Activated CD8-positive, alpha-beta memory T cell treated with anti-CD3 and anti-CD28 coated beads for 24 hours (primary cell): ENCODE measurements around the gene PET100.

ENCODE experiments used
- DNase-seq: peaks from one replicate; pipeline ENCODE4 v3.0.0-alpha.2; 2020

PET100 gene

DNA sequence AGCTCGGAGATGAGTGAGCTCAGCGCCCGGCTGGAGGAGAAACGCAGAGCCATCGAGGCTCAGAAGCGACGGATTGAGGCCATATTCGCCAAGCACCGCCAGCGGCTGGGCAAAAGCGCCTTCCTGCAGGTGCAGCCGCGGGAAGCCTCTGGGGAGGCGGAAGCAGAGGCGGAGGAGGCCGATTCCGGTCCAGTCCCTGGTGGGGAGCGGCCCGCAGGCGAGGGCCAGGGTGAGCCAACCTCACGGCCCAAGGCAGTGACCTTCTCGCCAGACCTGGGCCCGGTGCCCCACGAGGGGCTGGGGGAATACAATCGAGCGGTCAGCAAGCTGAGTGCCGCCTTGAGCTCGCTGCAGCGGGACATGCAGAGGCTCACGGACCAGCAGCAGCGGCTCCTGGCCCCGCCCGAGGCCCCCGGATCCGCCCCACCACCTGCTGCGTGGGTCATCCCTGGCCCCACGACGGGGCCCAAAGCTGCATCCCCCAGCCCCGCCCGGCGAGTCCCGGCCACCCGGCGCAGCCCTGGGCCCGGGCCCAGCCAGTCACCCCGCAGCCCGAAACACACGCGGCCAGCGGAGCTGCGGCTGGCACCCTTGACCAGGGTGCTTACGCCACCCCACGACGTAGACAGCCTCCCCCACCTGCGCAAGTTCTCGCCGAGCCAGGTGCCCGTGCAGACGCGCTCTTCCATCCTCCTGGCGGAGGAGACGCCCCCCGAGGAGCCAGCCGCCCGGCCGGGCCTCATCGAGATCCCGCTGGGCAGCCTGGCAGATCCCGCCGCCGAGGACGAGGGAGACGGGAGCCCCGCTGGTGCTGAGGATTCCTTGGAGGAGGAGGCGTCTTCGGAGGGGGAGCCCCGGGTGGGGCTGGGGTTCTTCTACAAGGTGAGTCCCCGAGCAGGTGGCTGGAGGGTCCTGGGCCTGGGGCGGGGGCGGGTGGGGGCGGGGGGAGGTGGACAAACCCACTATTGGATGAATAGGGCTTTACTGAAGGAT is 17.0 kb upstream of the PET100 start:
- DNase-seq, result no peak

DNA sequence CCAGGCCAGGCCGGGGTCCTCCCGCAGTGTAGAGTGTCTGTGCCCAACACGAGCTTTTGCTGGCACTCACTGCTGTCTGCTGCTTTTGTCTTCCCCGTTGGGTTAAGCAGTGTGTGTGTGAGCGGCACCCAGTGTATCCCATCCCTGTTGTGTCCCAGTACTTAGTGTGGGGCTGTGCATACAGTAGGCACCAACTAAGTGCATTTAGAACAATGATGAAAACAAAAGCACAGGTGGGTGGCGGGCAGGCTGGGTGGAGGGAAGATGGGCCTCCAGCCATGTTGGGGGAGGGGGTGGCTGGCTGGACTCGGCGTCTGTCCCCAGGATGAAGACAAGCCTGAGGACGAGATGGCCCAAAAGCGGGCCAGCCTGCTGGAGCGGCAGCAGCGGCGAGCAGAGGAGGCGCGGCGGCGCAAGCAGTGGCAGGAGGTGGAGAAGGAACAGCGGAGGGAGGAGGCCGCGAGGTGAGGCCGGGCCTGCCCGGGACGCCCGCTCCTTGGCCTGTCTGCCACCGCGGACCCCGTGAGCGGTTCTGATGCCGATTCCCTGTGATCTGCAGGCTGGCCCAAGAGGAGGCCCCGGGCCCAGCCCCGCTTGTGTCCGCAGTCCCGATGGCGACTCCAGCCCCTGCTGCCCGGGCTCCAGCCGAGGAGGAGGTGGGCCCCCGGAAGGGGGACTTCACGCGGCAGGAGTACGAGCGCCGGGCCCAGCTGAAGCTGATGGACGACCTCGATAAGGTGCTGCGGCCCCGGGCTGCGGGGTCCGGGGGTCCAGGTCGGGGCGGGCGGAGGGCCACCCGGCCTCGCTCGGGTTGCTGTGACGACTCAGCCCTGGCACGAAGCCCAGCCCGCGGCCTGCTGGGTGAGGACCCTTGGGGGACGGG is 14.5 kb upstream of the PET100 start:
- no peak for DNase-seq

- DNase-seq, result no peak
These were observed 12.4 kb upstream of the PET100 start for GRCh38 chr19:7617172-7617571.

DNA sequence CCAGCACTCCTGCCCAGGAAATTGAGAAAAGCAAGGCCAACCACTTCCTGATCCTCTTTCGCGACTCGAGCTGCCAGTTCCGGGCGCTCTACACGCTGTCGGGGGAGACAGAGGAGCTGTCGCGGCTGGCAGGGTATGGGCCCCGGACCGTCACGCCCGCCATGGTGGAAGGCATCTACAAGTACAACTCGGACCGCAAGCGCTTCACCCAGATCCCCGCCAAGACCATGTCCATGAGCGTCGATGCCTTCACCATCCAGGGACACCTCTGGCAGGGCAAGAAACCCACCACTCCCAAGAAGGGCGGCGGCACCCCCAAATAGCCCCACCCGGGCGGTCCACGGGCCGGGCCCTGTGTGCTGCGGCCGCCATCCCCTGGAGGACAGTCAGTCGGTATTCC is 11.9 kb upstream of the PET100 start:
- DNase-seq, result no peak

GRCh38 chr19:7618348-7618747 is 11.2 kb upstream of the PET100 start:
- DNase-seq, result no peak

- no peak for DNase-seq
These were observed 10.7 kb upstream of the PET100 start for GRCh38 chr19:7618771-7619510.

DNA sequence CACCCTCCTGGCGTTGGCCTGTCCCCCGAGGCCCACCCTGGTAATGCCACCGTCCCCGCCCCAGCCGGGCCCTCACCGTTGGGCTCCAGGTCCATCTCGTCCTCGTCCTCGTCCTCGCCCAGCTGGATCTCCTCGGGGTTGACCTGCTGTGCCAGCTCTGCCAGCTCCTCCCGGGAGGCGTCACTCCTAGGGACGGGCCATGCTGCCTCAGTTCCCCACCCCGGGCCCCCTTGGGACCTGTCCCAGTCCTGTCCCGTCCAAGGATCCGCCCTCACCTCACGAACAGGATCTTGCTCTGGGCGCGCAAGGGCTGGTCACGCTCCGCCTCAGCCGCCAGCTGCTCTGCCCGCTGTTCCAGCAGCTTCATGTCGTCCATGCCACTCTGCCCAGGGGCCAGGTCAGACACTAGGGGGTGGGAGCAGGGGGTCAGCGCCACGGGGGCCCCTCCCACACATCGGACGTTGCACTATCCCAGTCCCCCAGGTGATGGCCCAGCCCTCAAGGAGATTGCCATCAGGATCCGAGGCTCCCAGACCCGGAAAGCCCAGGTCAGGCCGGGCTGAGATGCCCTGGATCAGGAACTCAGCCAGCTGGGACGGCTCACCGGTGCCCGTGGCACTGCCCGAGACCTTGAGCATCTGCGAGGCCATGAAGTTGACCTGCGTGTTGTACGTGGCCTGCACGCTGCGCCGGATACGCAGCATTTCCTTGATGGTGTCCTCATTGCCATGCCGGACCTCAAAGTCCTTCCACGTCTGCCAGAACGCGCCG is 9.7 kb upstream of the PET100 start:
- DNase-seq, result no peak

DNA sequence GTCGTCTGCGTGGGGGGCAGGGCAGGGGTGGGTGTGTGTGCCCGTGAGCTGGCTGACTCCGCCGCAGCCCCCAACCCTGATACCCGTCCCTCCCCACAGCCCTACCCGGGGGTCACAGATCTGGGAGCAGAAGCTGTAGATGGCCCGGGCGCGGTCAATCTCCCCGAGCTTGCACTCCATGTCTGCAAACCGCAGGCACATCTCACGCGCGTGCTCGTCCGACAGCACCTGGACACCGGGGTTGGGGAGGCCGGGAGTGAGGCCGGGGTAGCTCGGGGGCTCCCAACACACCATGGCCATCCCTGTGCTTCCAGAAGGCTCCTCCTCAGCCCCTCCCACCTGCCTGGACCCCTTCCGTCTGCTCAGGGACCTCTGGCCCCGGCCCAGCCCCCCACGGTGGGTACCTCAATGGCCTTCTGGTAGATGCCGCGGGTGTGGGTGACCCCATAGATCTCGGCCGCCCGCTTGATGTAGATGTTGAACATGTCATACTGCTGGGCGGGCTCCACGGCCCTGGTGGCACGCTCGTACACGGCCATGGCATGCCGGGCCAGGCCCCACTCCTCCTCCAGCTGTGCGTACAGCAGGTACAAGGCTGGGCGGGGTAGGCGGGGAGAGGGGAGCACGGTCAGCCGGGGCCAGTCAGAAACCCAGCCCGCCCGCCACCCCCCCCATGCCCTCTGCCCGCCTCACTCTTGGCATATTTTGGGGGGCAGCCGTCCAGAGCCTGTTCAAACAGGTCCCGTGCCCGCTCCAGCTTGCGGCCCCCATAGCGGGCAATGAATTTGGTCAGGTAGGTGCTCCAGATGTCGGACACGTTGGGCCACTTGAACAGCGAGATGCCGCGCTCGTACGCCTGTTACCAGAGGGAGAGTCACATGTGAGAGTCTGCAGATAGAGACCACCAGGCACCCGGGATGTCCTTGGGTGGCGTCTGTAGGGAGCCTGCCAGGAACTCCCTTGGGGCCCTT is 8.9 kb upstream of the PET100 start:
- DNase-seq, result no peak

GRCh38 chr19:7622933-7623685 is 6.5 kb upstream of the PET100 start:
- no peak for DNase-seq

DNA sequence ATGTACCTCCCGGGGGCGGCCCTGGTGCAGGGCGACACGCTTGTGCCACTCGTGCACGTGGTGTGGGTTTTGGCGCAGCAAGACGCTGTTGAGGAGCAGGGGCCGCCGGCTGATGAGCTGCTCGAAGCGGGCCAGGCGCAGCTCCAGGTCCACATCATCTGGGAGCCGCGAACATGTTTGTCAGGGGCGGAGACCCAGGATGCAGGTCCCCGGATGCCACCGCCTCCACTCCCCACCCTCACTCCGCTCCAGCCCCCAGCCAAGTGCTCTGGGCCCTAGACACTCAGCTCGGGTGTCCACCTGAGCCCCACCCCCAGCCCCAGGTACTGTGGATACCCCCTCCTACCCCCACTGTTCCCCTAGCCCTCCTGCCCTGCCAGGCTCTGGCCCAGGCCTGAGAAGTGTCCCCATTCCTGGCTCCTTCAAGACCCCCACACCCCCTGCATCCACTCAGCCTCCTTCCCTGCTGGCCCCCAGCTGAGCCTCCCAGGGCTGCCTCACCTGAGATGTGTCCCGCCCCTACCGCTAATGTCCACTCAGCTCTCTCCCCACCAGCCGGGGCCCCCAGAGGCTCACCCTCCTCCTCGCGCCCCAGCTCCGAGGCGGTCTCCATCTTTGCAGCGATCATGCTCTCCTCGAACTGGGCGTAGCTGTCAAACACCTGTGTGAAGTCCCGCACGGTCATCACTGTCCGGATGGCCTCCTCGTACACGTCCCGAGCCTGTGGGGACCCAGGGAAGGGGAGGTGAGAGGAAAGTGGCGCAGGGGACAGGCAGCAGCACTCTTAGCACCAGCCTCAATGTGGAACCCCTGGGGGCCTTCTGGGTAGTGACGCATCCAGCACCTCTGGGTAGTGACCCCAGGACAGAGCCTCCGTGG is 5.6 kb upstream of the PET100 start:
- no peak for DNase-seq

- DNase-seq, result no peak
These were observed 4.8 kb upstream of the PET100 start for GRCh38 chr19:7624810-7625209.

DNA sequence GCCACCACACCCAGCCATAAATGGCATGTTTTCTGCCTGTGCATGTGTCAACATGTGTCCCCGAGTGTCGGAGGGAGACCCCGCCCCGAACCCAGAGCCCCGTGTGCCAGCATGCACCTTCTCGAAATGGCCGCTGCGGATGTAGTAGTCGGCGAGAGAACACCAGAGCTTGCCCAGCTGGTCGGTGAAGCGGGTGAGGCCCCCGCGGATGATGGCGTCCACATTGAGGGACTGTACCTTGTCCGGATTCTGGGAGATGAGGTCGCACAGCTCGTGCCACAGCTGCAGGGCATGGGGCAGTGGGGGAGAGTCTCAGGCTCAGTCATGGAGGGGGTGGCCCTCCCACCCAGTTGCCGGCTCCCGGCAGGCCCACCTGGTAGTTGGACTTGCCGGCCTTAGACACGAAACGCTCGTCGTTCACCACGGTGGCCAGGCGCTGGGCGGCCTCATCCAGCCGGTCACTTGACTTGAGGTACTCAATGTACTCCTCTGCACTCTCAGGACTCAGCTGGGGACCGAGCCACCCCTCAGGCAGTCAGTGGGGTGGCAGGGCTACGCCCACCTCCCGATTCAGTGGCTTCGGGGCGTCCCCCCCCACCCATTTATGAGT is 3.7 kb upstream of the PET100 start:
- no peak for DNase-seq

GRCh38 chr19:7627166-7627565 is 2.4 kb upstream of the PET100 start:
- DNase-seq, result no peak

DNA sequence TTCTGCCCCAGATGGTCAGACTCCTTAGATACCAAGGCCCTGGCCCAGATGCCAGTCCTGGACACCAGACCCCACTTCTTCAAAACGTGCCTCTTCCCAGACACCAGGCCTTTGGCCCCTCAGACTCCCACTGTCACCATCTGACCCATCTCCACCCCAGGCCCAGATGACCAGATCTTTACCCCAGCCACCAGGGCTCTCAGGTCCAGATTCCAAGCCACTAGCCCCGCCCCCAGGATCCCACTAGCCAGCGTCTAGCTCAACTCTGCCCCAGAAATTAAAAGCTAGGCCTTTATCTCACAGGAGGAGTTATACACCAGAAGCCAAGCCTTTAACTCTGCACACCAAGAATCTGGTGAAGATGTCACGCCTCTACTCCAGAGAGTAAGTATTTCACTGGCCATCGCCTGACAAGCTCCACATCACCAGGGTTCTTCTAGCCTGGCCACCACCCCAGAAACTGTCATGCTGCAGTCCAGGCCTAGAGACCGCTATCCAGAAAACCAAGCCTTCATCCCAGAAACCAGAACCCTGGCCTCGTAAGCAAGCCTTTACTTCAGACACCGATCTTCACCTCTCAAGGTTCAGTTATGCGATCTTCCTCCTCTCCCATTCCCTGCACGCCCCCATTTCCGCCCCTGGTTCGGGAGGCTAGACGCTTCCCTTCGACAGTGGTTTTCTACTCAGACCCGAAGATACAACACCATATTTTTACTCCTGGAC is 843 bp upstream of the PET100 start:
- no peak for DNase-seq

GRCh38 chr19:7631577-7631976 is 2.0 kb downstream of the PET100 start:
- no peak for DNase-seq

DNA sequence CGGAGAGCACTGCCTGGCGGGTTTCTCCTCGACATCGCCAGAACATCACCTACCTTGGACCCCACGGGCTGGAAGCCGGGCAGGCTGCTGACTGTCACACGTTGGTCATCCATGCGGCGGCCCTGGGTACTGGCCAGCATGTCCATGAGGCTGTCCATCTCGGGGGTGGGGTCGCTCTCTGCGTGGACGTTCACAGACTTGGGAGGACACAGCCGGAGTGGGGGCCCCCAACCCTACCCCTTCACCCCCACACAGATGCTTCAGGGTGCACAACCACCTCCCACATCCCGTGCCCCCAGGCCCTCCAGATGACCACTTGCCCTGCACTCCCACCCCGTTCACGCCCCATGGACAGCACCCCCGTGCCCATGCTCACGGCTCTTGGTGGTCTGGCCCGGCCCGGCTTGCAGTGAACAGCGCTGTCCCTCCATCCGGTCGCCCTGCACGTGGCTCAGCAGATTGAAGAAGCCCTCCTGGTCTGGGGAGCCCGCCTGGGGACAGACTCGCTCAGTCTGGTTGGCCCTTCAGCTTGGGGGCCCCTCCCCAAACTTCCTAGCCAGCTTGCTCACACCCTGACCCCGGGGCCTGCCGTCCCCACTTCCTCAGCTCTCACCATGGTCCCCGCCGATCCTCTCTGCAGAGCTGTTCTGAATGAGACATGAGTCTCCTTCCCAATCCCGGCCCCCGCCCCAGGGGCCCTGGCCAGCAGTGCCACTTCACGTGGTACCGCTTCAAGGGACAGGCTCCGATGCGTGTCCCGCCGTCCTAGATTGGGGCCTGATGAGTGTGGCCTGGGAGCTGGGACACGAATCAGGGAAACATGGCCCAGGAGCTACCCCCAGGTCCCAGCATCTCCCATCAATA is 3.0 kb downstream of the PET100 start:
- DNase-seq, result no peak

GRCh38 chr19:7633698-7634097 is 4.1 kb downstream of the PET100 start, which contains the start of gene PCP2:
PCP2 (minus strand) TSS chr19:7633719; CDS start chr19:7633457, 262 bp downstream.
- no peak for DNase-seq
